Erythroblast (primary cell): Measurements from ENCODE around the gene PSMA2.

Source experiments
- GATA1 ChIP-seq: IDR thresholded peaks from 2 replicates; pipeline ENCODE4 v1.6.1; 2011; ENCODE audit warnings: low read depth, mild to moderate bottlenecking, control low read depth, low read length, moderate library complexity
- POLR2A ChIP-seq: IDR thresholded peaks from 2 replicates; pipeline ENCODE4 v1.6.1; 2011; ENCODE audit warnings: mild to moderate bottlenecking, low read length

GRCh38 chr7:42945821-42946626 is 14.1 kb upstream of the PSMA2 start:
- TF ChIP-seq POLR2A (no peak), GATA1 (no peak)
